LHCN-M2 (cell line): Measurements from ENCODE around the gene LUZP2. TPM values are rescaled to one million over a fixed set of nuclear protein-coding genes. Genes with fewer than 3 reads are reported as not detected.

ENCODE experiments used
- DNase-seq: peaks from one replicate; pipeline ENCODE4 v3.0.0-alpha.2; 2012; ENCODE audit warnings: low read depth
- polyA plus RNA-seq: library from polyadenylated mRNA; unstranded; fragments of >200 nt; gene quantifications from one replicate; pipeline ENCODE4 v1.2.1, GENCODE V29; 2012; ENCODE audit warnings: missing spikeins
- total RNA-seq: library from RNA; depleted of rRNA; stranded (reverse); fragments of >200 nt; gene quantifications from 2 replicates; pipeline ENCODE4 v1.2.3, GENCODE V29; 2014; rRNA removed

LUZP2 gene
- not detected in 2 replicates for total RNA-seq
- polyA plus RNA-seq: not detected

GRCh38 chr11:24496736-24497725 is at the start of gene LUZP2:
Gene LUZP2 (plus strand): TSS chr11:24497053.
- DNase-seq: peak; percentile 19

DNA sequence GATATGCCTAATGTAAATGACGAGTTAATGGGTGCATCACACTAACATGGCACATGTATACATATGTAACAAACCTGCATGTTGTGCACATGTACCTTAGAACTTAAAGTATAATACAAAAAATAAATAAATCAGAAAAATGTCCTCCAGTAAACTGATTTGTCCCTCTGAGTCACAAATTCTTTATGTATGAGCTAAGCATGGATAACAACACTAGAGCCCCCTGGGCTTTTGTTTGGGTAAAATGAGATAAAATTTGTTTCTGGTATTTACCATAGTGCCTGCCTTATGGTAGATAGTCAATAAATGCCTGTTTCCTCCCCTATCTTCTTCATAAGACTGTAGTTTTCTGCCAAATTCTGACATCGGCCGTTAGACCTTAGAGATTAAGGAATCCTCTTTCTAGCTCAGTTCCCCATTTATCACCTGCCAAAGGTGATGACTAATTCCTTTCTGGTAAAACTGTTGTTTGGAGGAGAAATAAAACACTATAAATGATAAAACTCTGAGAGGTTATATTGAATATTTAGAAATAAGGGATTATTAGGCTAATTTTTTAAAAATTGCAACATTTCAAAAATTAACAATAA is 43.6 kb upstream of the LUZP2 start:
- no peak for DNase-seq

- no peak for DNase-seq
Measured at GRCh38 chr11:24457985-24458384, 38.9 kb upstream of the LUZP2 start.

GRCh38 chr11:24470431-24470830 is 26.4 kb upstream of the LUZP2 start:
- no peak for DNase-seq

DNA sequence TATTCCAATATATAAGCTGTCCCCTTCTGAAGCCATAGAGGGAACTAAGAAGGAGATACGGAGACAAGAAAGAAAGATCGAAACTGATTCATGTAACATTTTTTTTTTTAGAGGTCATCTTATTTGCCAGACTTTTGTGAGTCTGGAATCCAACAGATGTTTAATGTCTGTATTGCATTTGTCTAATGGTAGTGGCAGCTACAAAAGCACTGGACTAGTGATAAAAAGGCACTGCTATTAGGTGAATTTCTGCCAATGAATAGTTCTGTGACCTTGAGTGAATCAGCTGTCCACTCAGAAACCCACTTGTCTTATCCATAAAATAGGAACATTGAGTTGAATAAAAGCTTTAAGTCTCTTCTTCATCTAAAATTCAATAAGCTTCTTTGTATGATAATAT is 25.8 kb upstream of the LUZP2 start:
- DNase-seq: no peak

DNA sequence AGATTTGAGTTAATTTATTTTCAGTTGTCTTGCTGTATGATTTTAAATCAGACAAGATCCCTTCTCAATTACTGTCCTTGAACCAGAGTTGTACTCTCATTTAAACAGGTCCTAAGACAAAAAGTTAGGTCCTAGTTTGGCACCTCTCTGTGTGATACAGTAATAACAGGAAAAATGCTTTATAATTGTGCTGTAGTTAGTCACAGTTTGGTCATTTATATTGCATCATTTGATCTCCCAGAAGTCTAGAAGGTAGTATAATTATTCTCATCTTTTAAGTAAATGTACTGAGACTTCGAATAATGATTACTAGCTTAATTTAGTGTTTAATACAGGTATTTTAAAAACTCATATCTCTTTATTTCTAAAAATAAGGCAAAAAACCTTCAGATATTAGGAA is 18.1 kb upstream of the LUZP2 start:
- DNase-seq: no peak

GRCh38 chr11:24489477-24489876 is 7.4 kb upstream of the LUZP2 start:
- no peak for DNase-seq

GRCh38 chr11:24496386-24496735 is 492 bp upstream of the LUZP2 start:
- peak; percentile 1 for DNase-seq

GRCh38 chr11:24497831-24498230 is 978 bp downstream of the LUZP2 start:
- DNase-seq: no peak

GRCh38 chr11:24502425-24502824 is 5.6 kb downstream of the LUZP2 start:
- no peak for DNase-seq

DNA sequence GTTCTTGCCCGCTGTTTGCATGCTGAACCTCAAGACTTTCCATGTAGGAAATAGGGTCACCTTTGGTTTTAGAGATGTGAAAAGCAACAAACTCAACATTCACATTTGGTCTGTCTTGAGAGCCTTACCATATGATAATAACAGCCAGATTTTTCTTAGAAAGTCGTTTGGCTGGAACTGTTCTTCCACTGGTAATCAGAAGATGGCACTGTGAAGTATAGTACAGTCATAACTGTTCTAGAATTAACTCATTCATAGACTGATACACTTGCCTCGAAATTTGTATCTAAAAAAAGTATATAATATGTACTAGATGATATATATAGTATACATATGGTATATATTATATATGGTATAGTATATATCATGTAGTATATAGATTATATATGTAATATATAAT is 12.3 kb downstream of the LUZP2 start:
- peak; percentile 1 for DNase-seq

DNA sequence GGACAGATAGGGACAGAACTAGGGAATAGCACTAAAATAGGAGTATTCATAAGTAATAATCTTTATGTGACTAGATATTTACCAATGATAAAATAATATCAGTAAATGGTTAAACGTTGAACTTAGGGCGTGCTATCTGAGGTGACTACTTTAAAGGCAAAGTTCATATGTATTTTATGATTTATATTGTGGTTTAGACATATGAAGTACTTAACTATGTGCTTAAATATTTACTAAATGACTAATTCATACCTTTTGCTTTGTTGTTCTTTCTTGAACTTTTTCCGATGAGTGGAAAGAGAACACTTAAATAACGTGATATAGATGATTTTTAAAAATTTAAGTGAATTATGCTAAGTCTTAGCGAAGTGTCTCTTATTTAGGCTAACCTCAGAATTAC is 14.7 kb downstream of the LUZP2 start:
- no peak for DNase-seq

- DNase-seq: no peak
Measured at GRCh38 chr11:24513479-24514218, 16.8 kb downstream of the LUZP2 start.

GRCh38 chr11:24514219-24514594 is 17.4 kb downstream of the LUZP2 start:
- no peak for DNase-seq

DNA sequence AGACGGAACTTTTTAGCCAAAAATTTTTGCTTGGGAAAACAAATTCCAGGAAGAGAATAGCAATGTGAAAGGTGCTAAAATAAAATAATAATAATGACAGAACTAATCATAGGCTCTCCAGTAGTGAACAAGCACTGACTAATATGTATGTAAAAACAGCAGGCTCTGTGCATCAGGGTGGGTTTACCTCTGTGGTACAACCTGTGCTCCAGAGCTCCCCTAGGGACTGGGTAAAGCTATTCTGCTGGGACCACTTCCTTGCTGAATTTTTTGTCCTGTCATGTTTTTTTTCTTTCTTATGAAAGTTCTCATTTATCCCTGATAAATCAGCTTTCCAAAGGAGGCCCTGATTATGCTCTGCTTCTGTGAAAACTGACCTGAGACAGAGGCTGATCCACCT is 18.8 kb downstream of the LUZP2 start:
- DNase-seq: no peak

DNA sequence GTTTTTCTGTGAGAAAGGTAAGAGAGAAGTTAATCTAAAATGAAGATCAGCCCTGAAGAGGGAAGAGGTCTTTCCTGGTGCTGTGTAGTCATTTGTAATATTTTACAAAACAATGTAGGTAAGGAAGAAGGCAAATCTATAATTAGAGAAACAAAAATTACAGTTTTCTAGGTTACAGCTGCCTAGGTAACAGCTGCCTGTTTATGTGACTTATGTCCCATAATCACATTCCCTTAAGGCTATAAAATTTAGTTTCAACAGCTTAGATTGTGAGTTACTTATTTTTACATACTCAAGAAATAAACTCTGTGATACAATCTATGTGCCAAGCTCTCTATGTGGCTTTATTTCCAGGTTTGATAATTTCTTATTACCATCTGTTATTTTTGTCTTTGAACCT is 19.8 kb downstream of the LUZP2 start:
- no peak for DNase-seq

GRCh38 chr11:24521601-24522000 is 24.7 kb downstream of the LUZP2 start:
- no peak for DNase-seq

DNA sequence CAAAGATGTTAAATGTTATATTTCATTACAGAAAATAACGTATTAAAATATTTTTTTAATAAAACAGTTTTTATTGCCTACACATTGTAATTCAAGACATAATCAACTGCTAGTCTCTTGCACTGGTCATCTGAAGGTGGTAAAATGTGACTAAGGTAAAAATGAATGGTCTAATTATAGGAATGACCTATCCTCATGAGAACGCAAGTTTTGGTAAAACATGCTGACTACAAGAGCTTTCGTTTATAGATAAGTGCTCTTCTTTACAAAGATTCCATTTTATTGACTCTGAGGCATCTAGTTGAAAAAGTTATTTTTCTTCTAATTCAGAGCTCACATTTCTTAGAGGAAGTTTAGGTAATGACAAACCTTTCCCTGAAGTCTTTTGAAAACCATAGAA is 27.3 kb downstream of the LUZP2 start:
- DNase-seq: no peak

- no peak for DNase-seq
Measured at GRCh38 chr11:24531528-24531927, 34.7 kb downstream of the LUZP2 start.

DNA sequence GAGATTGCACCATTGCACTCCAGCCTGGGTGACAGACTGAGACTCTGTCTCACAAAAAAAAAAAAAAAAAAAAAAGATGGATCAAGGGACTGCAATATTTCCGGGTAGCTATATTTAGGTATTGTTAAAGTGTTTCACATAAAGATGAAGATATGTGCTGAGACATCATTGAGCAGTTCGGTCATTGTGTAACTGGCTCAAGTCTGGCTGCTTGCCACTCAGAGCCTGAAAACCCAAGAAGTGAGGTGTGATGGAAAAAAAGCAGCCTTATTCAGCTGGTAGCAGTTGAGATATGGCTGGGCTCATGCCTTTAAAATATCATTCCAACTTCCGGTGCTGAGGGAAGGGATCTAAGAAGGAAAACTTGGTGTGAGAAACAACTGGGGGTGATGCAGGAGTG is 46.9 kb downstream of the LUZP2 start:
- DNase-seq: no peak

GRCh38 chr11:24556693-24557092 is 59.8 kb downstream of the LUZP2 start:
- DNase-seq: no peak

DNA sequence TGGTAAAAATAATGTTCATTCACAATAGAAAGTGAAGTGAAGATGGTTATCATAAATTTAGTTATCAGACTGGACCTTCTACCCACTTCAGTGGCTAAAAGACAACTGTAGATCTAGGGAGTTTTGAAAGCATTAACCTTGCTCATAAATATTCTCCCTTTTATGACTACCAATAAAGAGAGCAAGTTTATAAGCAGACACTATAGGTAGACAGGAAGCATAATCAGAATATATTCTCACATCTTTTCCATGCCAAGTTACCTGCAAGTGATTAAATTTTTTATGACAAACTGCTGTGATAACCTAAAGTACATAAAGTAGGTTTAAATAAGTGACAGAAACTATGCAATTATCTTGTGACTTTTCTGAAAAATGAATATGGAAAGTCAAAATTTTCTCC is 62.5 kb downstream of the LUZP2 start:
- DNase-seq: no peak
